Endothelial cell of umbilical vein (primary cell): ENCODE data around the gene C10orf53. TPM values are rescaled to one million over a fixed set of nuclear protein-coding genes. Genes with fewer than 3 reads are reported as not detected.

Experiments
- BruUV-seq: library from RNA; stranded (reverse); fragments of 400-500 nt; replicated peaks from 2 replicates; lab custom pipeline; 2021; lab: Mats Ljungman, UMichigan
- CTCF ChIA-PET: fragments of 300-600, 350-600 bp; sonication (Branson Sonifier 250); formaldehyde crosslinking; loops from one replicate; lab custom pipeline; 2021; ENCODE audit warnings: antibody characterized with exemption, inconsistent platforms; lab: Charles Lee
- POLR2A ChIA-PET: fragments of 300-600, 350-600 bp; sonication (Branson Sonifier 250); formaldehyde crosslinking; loops from one replicate; lab custom pipeline; 2021; ENCODE audit warnings: antibody characterized with exemption, inconsistent platforms; lab: Charles Lee
- DNase-seq: peaks from one replicate; pipeline ENCODE4 v3.0.0-alpha.2; 2011; ENCODE audit warnings: low read depth, low spot score
- FAIRE-seq: peaks from 2 replicates; lab custom pipeline; 2011; peaks lifted over from hg19 to GRCh38; lab: Jason Lieb, UNC
- H2AFZ ChIP-seq: 2 replicates; pipeline ENCODE4 v1.6.0; 2012; ENCODE audit warnings: low read depth, low read length, control low read depth, inconsistent platforms
- H3K27ac ChIP-seq: 2 replicates; pipeline ENCODE4 v1.5.1; 2011; ENCODE audit warnings: low read depth, mild to moderate bottlenecking, control low read depth, low read length, moderate library complexity; ENCODE audit not compliant: insufficient read depth
- H3K27me3 ChIP-seq, 2 experiments: 2 replicates each; pipeline versions ENCODE4 v1.6.0 to v1.6.1; 2011; ENCODE audit warnings: low read length in 2 of 2, mixed read lengths in 1 of 2; ENCODE audit not compliant: control insufficient read depth in 2 of 2, insufficient read depth in 2 of 2
- H3K36me3 ChIP-seq, 2 experiments: 2 replicates in 1 of 2; 3 replicates in 1 of 2; pipeline ENCODE4 v1.5.1; 2011; ENCODE audit warnings: low read length in 2 of 2, mild to moderate bottlenecking in 1 of 2, moderate library complexity in 1 of 2; ENCODE audit not compliant: control insufficient read depth in 2 of 2, insufficient read depth in 2 of 2; ENCODE audit errors: extremely low read depth in 1 of 2
- H3K4me1 ChIP-seq: 3 replicates; pipeline ENCODE4 v1.5.1; 2011; ENCODE audit warnings: mild to moderate bottlenecking, low read length; ENCODE audit not compliant: control insufficient read depth, insufficient read depth; ENCODE audit errors: extremely low read depth
- H3K4me2 ChIP-seq: 2 replicates; pipeline ENCODE4 v1.6.1; 2011; ENCODE audit warnings: low read length, control low read depth, mixed read lengths; ENCODE audit not compliant: insufficient read depth
- H3K4me3 ChIP-seq, 3 experiments: fragments of 200-600 bp in 1 of 3; sonication (generic), shearing (Covaris generic) in 1 of 3; replicated peaks in 1 of 3; 2 replicates each; pipeline ENCODE4 v1.5.1; 2011 to 2016; ENCODE audit warnings: control low read depth in 3 of 3, low read length in 3 of 3, mild to moderate bottlenecking in 2 of 3, inconsistent platforms in 1 of 3, low read depth in 1 of 3, moderate library complexity in 1 of 3; ENCODE audit not compliant: insufficient read depth in 1 of 3
- H3K79me2 ChIP-seq: 2 replicates; pipeline ENCODE4 v1.6.0; 2012; ENCODE audit warnings: low read length, inconsistent platforms; ENCODE audit not compliant: control insufficient read depth, insufficient read depth
- H3K9ac ChIP-seq: replicated peaks from 2 replicates; pipeline ENCODE3; 2011; ENCODE audit warnings: low read length, control low read depth; ENCODE audit not compliant: insufficient read depth; ENCODE audit errors: extremely low read depth
- H3K9me1 ChIP-seq: replicated peaks from 3 replicates; pipeline ENCODE4 v1.6.0; 2011; ENCODE audit warnings: mild to moderate bottlenecking, low read length; ENCODE audit not compliant: control insufficient read depth, insufficient read depth; ENCODE audit errors: extremely low read depth
- H3K9me3 ChIP-seq: replicated peaks from 2 replicates; pipeline ENCODE4 v1.5.1; 2012; ENCODE audit warnings: low read length, inconsistent platforms; ENCODE audit not compliant: control insufficient read depth, insufficient read depth
- H4K20me1 ChIP-seq: replicated peaks from 2 replicates; pipeline ENCODE3; 2011; ENCODE audit warnings: mild to moderate bottlenecking, low read length; ENCODE audit not compliant: control insufficient read depth, insufficient read depth; ENCODE audit errors: extremely low read depth
- CTCF ChIP-seq, 2 donors: IDR thresholded peaks; 1 replicate in 1 of 2; 2 replicates in 1 of 2; pipeline ENCODE4 v1.5.1; 2011; ENCODE audit warnings: low read length in 2 of 2, mild to moderate bottlenecking in 2 of 2, moderate library complexity in 2 of 2, control low read depth in 1 of 2, inconsistent platforms in 1 of 2, low read depth in 1 of 2; ENCODE audit not compliant: insufficient read depth in 1 of 2; ENCODE audit errors: extremely low read depth in 1 of 2
- EZH2 ChIP-seq: IDR thresholded peaks from 2 replicates; pipeline ENCODE4 v1.6.1; 2012; ENCODE audit warnings: borderline replicate concordance, low read depth, mild to moderate bottlenecking, moderate library complexity, low read length, inconsistent platforms; ENCODE audit not compliant: severe bottlenecking
- GATA2 ChIP-seq: IDR thresholded peaks from 2 replicates; pipeline ENCODE4 v1.7.0; 2011; ENCODE audit warnings: low read depth, mild to moderate bottlenecking, moderate library complexity, mixed read lengths, low read length; ENCODE audit not compliant: insufficient read length, insufficient read depth
- JUN ChIP-seq: IDR thresholded peaks from 2 replicates; pipeline ENCODE4 v1.6.1; 2011; ENCODE audit warnings: borderline replicate concordance, low read depth; ENCODE audit not compliant: insufficient read length, insufficient read depth
- MYC ChIP-seq: IDR thresholded peaks from one replicate; pipeline ENCODE4 v1.6.1; 2011; ENCODE audit warnings: mild to moderate bottlenecking, low read depth, low read length
- POLR2A ChIP-seq: IDR thresholded peaks from 2 replicates; pipeline ENCODE4 v1.6.1; 2012; ENCODE audit warnings: low read depth, mild to moderate bottlenecking, control low read depth, low read length
- dilution Hi-C: fragments of 300-500 bp; cut with MboI; formaldehyde crosslinking; loops from one replicate; pipeline ENCODE4 v1.15.0; 2019; ENCODE audit warnings: low sequenced_read_pairs; ENCODE audit not compliant: extremely low pct_ligation_motif_present
- intact Hi-C: fragments of 100-400 bp; cut with micrococcal nuclease; formaldehyde crosslinking; loops from one replicate; pipeline ENCODE4 v1.10.0; 2022
- polyA plus RNA-seq, 4 experiments: library from polyadenylated mRNA; depleted of rRNA in 3 of 4; stranded (reverse) in 3 of 4; unstranded in 1 of 4; fragments of >200 nt; gene quantifications; 2 replicates each; pipeline versions ENCODE4 v1.2.1 to v1.2.3, GENCODE V29; 2011 to 2012; ENCODE audit warnings: missing spikeins in 1 of 4
- total RNA-seq: library from RNA; stranded (reverse); gene quantifications from 2 replicates; pipeline ENCODE4 v1.2.3, GENCODE V29; 2021

Gene C10orf53
- total and polyA plus RNA-seq, 2 donors (not counting 3 experiments of a cell fraction or from before 2014, with no cell fraction given): not detected

- H3K79me2 ChIP-seq: no peaks in the 10 kb centered on the region
- intact Hi-C loops: no loop called here
- H3K4me3 ChIP-seq: no peak overlapping the region
- no peaks in the 10 kb centered on the region for H3K4me1 ChIP-seq
- no peak for FAIRE-seq
- CTCF ChIA-PET: interaction anchor here (1.1 kb wide), 1 partner anchor 24 kb away, joined by 3 read pairs; no protein-coding TSS in a partner anchor
- peaks cover 4% of the 10 kb centered on the region in 2 experiments for H3K27me3 ChIP-seq
- no peaks in the 10 kb centered on the region for H4K20me1 ChIP-seq
- no peaks in the 10 kb centered on the region for H3K9me1 ChIP-seq
- no peak overlapping the region for H3K9ac ChIP-seq
- BruUV-seq: no TSS peak
- dilution Hi-C loops: no loop called here
- POLR2A ChIA-PET: no interaction called here
- no peak overlapping the region for H2AFZ ChIP-seq
- no peak overlapping the region for H3K4me2 ChIP-seq
- TF ChIP-seq GATA2 (no peak), JUN (no peak), POLR2A (no peak), EZH2 (no peak), CTCF (IDR thresholded peaks at IDR 0.05; ENCODE audit: extremely low read depth in 1 of 2, insufficient read depth in 1 of 2, low read depth in 1 of 2, low read length in 2 of 2) (no peak), MYC (no peak)
- no peaks in the 10 kb centered on the region for H3K9me3 ChIP-seq
- no peak overlapping the region for H3K27ac ChIP-seq
- no peaks in the 10 kb centered on the region for H3K36me3 ChIP-seq
- no peak for DNase-seq
These were observed 10.8 kb upstream of the C10orf53 start for GRCh38 chr10:49668684-49669083.
